LNCaP clone FGC (cell line): ENCODE results near the gene ZBTB6.

ENCODE experiments used
- DNase-seq: peaks from one replicate; pipeline ENCODE4 v3.0.0-alpha.2; 2011; ENCODE audit warnings: low read depth
- H3K4me3 ChIP-seq: 2 replicates; pipeline ENCODE4 v1.5.1; 2011; ENCODE audit warnings: mild to moderate bottlenecking, low read depth, low read length, control low read depth
- TF ChIP-seq, protein P1 (sequence below): IDR thresholded peaks from 2 replicates; pipeline ENCODE4 v1.5.1; 2012; ENCODE audit warnings: mild to moderate bottlenecking; ENCODE audit not compliant: control insufficient read depth, insufficient read depth; ENCODE audit errors: extremely low read depth

Gene ZBTB6

DNA sequence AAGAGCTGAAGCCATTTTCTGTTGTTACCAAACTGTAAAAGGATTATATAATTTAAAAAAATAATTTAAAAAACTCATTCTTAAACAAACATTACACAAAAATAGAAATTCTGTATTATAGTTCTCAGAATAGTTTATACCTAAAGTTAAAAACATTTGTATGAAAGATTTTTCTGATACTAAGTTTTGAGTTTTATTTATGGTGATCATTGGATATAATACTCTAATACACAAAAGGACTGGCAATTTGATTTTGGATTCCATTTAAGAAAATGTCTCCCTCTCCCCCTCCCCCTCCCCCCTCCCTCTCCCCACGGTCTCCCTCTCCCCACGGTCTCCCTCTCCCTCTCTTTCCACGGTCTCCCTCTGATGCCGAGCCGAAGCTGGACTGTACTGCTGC, 47.0 kb downstream of the ZBTB6 start:
- no peak for DNase-seq
- no peak overlapping the region for H3K4me3 ChIP-seq
- TF ChIP-seq, protein P1, sequence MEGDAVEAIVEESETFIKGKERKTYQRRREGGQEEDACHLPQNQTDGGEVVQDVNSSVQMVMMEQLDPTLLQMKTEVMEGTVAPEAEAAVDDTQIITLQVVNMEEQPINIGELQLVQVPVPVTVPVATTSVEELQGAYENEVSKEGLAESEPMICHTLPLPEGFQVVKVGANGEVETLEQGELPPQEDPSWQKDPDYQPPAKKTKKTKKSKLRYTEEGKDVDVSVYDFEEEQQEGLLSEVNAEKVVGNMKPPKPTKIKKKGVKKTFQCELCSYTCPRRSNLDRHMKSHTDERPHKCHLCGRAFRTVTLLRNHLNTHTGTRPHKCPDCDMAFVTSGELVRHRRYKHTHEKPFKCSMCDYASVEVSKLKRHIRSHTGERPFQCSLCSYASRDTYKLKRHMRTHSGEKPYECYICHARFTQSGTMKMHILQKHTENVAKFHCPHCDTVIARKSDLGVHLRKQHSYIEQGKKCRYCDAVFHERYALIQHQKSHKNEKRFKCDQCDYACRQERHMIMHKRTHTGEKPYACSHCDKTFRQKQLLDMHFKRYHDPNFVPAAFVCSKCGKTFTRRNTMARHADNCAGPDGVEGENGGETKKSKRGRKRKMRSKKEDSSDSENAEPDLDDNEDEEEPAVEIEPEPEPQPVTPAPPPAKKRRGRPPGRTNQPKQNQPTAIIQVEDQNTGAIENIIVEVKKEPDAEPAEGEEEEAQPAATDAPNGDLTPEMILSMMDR, result no peak

DNA sequence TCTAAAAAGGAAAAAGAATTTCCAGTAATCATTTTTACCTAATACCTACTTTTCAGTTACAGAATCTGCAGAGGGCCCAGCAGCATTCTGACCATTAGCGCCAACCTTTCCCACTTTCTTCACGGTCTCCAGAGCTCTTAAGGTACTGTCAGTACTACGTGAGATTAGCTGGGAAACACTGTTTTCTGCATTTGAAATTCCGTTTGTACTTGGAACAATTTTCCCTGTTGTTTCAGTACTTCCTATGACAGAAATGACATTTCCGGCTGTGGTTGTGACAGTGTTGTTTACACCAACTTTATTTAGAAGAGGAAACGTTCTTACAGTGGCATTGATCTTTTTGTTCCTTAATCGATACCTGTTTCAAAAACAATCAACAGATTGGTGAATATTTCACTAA, 47.8 kb downstream of the ZBTB6 start:
- H3K4me3 ChIP-seq, result no peak overlapping the region
- TF ChIP-seq, protein P1, result no peak
- no peak for DNase-seq

DNA sequence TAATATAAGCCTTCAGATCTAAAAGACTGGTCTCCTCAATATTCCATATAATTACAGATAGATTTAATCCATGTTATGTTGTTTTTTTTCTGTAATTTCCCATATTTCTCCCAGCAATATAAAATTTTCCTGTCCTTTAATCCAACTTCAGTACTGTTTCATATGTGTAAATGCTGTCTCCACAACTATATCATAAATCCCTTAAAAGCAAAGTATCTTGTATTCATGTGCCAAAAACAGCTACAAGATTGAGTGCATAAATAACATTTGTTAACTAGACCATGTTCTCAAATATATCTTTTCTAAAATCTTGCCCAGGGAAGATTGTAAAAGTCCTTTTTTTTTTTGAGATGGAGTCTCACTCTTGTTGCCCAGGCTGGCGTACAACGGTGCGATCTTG, 49.7 kb downstream of the ZBTB6 start:
- no peak overlapping the region for H3K4me3 ChIP-seq
- TF ChIP-seq, protein P1, result no peak
- DNase-seq, result no peak

DNA sequence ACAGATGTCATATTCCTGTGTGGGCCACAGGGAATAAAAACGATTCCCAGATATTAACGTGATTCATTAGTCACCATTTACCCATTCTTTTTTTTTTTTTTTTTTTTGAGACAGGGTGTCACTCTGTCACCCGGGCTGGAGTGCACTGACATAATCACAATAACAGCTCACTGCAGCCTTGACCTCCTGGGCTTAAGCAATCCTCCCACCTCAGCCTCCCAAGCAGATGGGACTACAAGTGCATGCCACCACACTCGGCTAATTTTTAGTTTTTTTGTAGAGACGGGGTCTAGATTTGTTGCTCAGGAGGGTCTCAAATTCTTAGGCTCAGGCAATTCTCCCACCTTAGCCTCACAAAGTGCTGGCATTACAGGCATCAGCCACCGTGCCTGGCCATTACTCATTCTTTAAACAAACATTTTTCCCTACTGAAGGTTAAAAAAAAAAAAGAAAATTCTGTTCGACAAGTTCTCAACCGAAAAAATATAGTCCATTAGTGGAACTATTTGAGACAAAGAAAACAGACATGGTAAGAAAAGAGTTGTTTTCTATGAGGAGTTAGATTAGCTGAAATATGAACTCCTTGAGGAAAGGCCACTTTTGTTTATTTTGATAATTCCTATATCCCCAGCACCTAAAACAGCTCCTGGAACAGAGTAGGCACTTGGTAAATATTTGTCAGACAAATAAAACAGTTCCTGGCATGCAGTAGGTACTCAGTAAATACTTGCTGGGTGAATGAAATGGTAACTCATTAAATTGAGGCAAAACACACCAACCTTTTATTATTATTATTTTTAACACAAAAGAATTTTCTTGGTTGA, 52.6 kb downstream of the ZBTB6 start:
- DNase-seq, result peak; percentile 47
- no peak overlapping the region for H3K4me3 ChIP-seq
- TF ChIP-seq, protein P1, result no peak
